Endothelial cell of umbilical vein (primary cell): Measurements from ENCODE around the gene ERN2. TPM values are rescaled to one million over a fixed set of nuclear protein-coding genes. Genes with fewer than 3 reads are reported as not detected.

ENCODE experiments used
- BruUV-seq: library from RNA; stranded (reverse); fragments of 400-500 nt; replicated peaks from 2 replicates; lab custom pipeline; 2021; lab: Mats Ljungman, UMichigan
- CTCF ChIA-PET: fragments of 300-600, 350-600 bp; sonication (Branson Sonifier 250); formaldehyde crosslinking; loops from one replicate; lab custom pipeline; 2021; ENCODE audit warnings: antibody characterized with exemption, inconsistent platforms; lab: Charles Lee
- POLR2A ChIA-PET: fragments of 300-600, 350-600 bp; sonication (Branson Sonifier 250); formaldehyde crosslinking; loops from one replicate; lab custom pipeline; 2021; ENCODE audit warnings: antibody characterized with exemption, inconsistent platforms; lab: Charles Lee
- DNase-seq: peaks from one replicate; pipeline ENCODE4 v3.0.0-alpha.2; 2011; ENCODE audit warnings: low read depth, low spot score
- FAIRE-seq: peaks from 2 replicates; lab custom pipeline; 2011; peaks lifted over from hg19 to GRCh38; lab: Jason Lieb, UNC
- H2AFZ ChIP-seq: 2 replicates; pipeline ENCODE4 v1.6.0; 2012; ENCODE audit warnings: low read depth, low read length, control low read depth, inconsistent platforms
- H3K27ac ChIP-seq: 2 replicates; pipeline ENCODE4 v1.5.1; 2011; ENCODE audit warnings: low read depth, mild to moderate bottlenecking, control low read depth, low read length, moderate library complexity; ENCODE audit not compliant: insufficient read depth
- H3K27me3 ChIP-seq, 2 experiments: 2 replicates each; pipeline versions ENCODE4 v1.6.0 to v1.6.1; 2011; ENCODE audit warnings: low read length in 2 of 2, mixed read lengths in 1 of 2; ENCODE audit not compliant: control insufficient read depth in 2 of 2, insufficient read depth in 2 of 2
- H3K36me3 ChIP-seq, 2 experiments: 2 replicates in 1 of 2; 3 replicates in 1 of 2; pipeline ENCODE4 v1.5.1; 2011; ENCODE audit warnings: low read length in 2 of 2, mild to moderate bottlenecking in 1 of 2, moderate library complexity in 1 of 2; ENCODE audit not compliant: control insufficient read depth in 2 of 2, insufficient read depth in 2 of 2; ENCODE audit errors: extremely low read depth in 1 of 2
- H3K4me1 ChIP-seq: 3 replicates; pipeline ENCODE4 v1.5.1; 2011; ENCODE audit warnings: mild to moderate bottlenecking, low read length; ENCODE audit not compliant: control insufficient read depth, insufficient read depth; ENCODE audit errors: extremely low read depth
- H3K4me2 ChIP-seq: 2 replicates; pipeline ENCODE4 v1.6.1; 2011; ENCODE audit warnings: low read length, control low read depth, mixed read lengths; ENCODE audit not compliant: insufficient read depth
- H3K4me3 ChIP-seq, 3 experiments: fragments of 200-600 bp in 1 of 3; sonication (generic), shearing (Covaris generic) in 1 of 3; replicated peaks in 1 of 3; 2 replicates each; pipeline ENCODE4 v1.5.1; 2011 to 2016; ENCODE audit warnings: control low read depth in 3 of 3, low read length in 3 of 3, mild to moderate bottlenecking in 2 of 3, inconsistent platforms in 1 of 3, low read depth in 1 of 3, moderate library complexity in 1 of 3; ENCODE audit not compliant: insufficient read depth in 1 of 3
- H3K79me2 ChIP-seq: 2 replicates; pipeline ENCODE4 v1.6.0; 2012; ENCODE audit warnings: low read length, inconsistent platforms; ENCODE audit not compliant: control insufficient read depth, insufficient read depth
- H3K9ac ChIP-seq: replicated peaks from 2 replicates; pipeline ENCODE3; 2011; ENCODE audit warnings: low read length, control low read depth; ENCODE audit not compliant: insufficient read depth; ENCODE audit errors: extremely low read depth
- H3K9me1 ChIP-seq: replicated peaks from 3 replicates; pipeline ENCODE4 v1.6.0; 2011; ENCODE audit warnings: mild to moderate bottlenecking, low read length; ENCODE audit not compliant: control insufficient read depth, insufficient read depth; ENCODE audit errors: extremely low read depth
- H3K9me3 ChIP-seq: replicated peaks from 2 replicates; pipeline ENCODE4 v1.5.1; 2012; ENCODE audit warnings: low read length, inconsistent platforms; ENCODE audit not compliant: control insufficient read depth, insufficient read depth
- H4K20me1 ChIP-seq: replicated peaks from 2 replicates; pipeline ENCODE3; 2011; ENCODE audit warnings: mild to moderate bottlenecking, low read length; ENCODE audit not compliant: control insufficient read depth, insufficient read depth; ENCODE audit errors: extremely low read depth
- EZH2 ChIP-seq: IDR thresholded peaks from 2 replicates; pipeline ENCODE4 v1.6.1; 2012; ENCODE audit warnings: borderline replicate concordance, low read depth, mild to moderate bottlenecking, moderate library complexity, low read length, inconsistent platforms; ENCODE audit not compliant: severe bottlenecking
- FOS ChIP-seq: IDR thresholded peaks from 2 replicates; pipeline ENCODE4 v1.6.1; 2011; ENCODE audit warnings: mild to moderate bottlenecking, low read length, moderate library complexity, borderline replicate concordance; ENCODE audit not compliant: insufficient read depth
- GATA2 ChIP-seq: IDR thresholded peaks from 2 replicates; pipeline ENCODE4 v1.7.0; 2011; ENCODE audit warnings: low read depth, mild to moderate bottlenecking, moderate library complexity, mixed read lengths, low read length; ENCODE audit not compliant: insufficient read length, insufficient read depth
- JUN ChIP-seq: IDR thresholded peaks from 2 replicates; pipeline ENCODE4 v1.6.1; 2011; ENCODE audit warnings: borderline replicate concordance, low read depth; ENCODE audit not compliant: insufficient read length, insufficient read depth
- MAX ChIP-seq: IDR thresholded peaks from 2 replicates; pipeline ENCODE4 v1.6.1; 2011; ENCODE audit not compliant: insufficient read depth, insufficient read length
- MYC ChIP-seq: IDR thresholded peaks from one replicate; pipeline ENCODE4 v1.6.1; 2011; ENCODE audit warnings: mild to moderate bottlenecking, low read depth, low read length
- POLR2A ChIP-seq: IDR thresholded peaks from 2 replicates; pipeline ENCODE4 v1.6.1; 2012; ENCODE audit warnings: low read depth, mild to moderate bottlenecking, control low read depth, low read length
- POLR2AphosphoS5 ChIP-seq: IDR thresholded peaks from 2 replicates; pipeline ENCODE4 v1.6.1; 2012; ENCODE audit warnings: low read depth, mild to moderate bottlenecking, control low read depth, low read length, moderate library complexity; ENCODE audit not compliant: insufficient read depth
- dilution Hi-C: fragments of 300-500 bp; cut with MboI; formaldehyde crosslinking; loops from one replicate; pipeline ENCODE4 v1.15.0; 2019; ENCODE audit warnings: low sequenced_read_pairs; ENCODE audit not compliant: extremely low pct_ligation_motif_present
- intact Hi-C: fragments of 100-400 bp; cut with micrococcal nuclease; formaldehyde crosslinking; loops from one replicate; pipeline ENCODE4 v1.10.0; 2022
- polyA plus RNA-seq, 4 experiments: library from polyadenylated mRNA; depleted of rRNA in 3 of 4; stranded (reverse) in 3 of 4; unstranded in 1 of 4; fragments of >200 nt; gene quantifications; 2 replicates each; pipeline versions ENCODE4 v1.2.1 to v1.2.3, GENCODE V29; 2011 to 2012; ENCODE audit warnings: missing spikeins in 1 of 4
- total RNA-seq: library from RNA; stranded (reverse); gene quantifications from 2 replicates; pipeline ENCODE4 v1.2.3, GENCODE V29; 2021
- TF ChIP-seq, protein P1 (sequence below), 2 donors: IDR thresholded peaks; 1 replicate in 1 of 2; 2 replicates in 1 of 2; pipeline ENCODE4 v1.5.1; 2011; ENCODE audit warnings: low read length in 2 of 2, mild to moderate bottlenecking in 2 of 2, moderate library complexity in 2 of 2, control low read depth in 1 of 2, inconsistent platforms in 1 of 2, low read depth in 1 of 2; ENCODE audit not compliant: insufficient read depth in 1 of 2; ENCODE audit errors: extremely low read depth in 1 of 2

The ERN2 gene
- total and polyA plus RNA-seq, 2 donors (not counting 3 experiments of a cell fraction or from before 2014, with no cell fraction given), result 0.15 TPM; not detected in 1

DNA sequence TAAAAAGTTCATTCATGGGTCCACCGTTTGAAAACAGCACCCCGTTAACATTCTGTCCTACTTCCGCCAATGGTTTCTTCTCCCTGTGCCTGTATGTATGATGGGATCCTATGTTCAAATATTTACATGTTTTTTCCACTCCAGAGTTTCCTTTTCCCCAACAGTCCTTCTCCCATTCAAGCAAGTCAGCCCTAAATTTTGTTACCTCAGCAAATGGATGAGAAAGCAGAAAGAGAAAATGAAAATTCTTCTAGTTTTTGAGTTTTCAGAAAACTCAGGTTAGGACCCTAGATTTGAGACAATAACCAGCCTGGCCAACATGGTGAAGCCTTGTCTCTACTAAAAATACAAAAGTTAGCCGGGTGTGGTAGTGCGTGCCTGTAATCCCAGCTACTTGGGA is 3.5 kb upstream of the ERN2 start:
- POLR2A ChIA-PET, result no interaction called here
- intact Hi-C loops, result no loop called here

More for the DNA sequence above, 3.5 kb upstream of the ERN2 start:
- Histone ChIP-seq H3K9me1 (no peaks in the 10 kb centered on the region), H3K36me3 (no peaks in the 10 kb centered on the region), H2AFZ (no peak overlapping the region), H3K4me3 (no peak overlapping the region), H3K9ac (no peak overlapping the region), H3K9me3 (no peaks in the 10 kb centered on the region), H4K20me1 (no peaks in the 10 kb centered on the region), H3K4me2 (no peak overlapping the region), H3K4me1 (no peaks in the 10 kb centered on the region), H3K27ac (no peak overlapping the region), H3K27me3 (peaks cover 13 to 20% of the 10 kb centered on the region in 2 experiments), H3K79me2 (no peaks in the 10 kb centered on the region)
- no TSS peak for BruUV-seq
- CTCF ChIA-PET, result no interaction called here
- TF ChIP-seq GATA2 (no peak), MAX (no peak), EZH2 (no peak), POLR2AphosphoS5 (no peak), JUN (no peak), MYC (no peak), POLR2A (no peak), FOS (no peak)
- TF ChIP-seq, protein P1, sequence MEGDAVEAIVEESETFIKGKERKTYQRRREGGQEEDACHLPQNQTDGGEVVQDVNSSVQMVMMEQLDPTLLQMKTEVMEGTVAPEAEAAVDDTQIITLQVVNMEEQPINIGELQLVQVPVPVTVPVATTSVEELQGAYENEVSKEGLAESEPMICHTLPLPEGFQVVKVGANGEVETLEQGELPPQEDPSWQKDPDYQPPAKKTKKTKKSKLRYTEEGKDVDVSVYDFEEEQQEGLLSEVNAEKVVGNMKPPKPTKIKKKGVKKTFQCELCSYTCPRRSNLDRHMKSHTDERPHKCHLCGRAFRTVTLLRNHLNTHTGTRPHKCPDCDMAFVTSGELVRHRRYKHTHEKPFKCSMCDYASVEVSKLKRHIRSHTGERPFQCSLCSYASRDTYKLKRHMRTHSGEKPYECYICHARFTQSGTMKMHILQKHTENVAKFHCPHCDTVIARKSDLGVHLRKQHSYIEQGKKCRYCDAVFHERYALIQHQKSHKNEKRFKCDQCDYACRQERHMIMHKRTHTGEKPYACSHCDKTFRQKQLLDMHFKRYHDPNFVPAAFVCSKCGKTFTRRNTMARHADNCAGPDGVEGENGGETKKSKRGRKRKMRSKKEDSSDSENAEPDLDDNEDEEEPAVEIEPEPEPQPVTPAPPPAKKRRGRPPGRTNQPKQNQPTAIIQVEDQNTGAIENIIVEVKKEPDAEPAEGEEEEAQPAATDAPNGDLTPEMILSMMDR (IDR thresholded peaks at IDR 0.05; ENCODE audit: extremely low read depth in 1 of 2, insufficient read depth in 1 of 2, low read depth in 1 of 2, low read length in 2 of 2), result no peak
- no peak for DNase-seq
- FAIRE-seq, result no peak
- dilution Hi-C loops, result no loop called here
